NCI-H2029 (cell line): ENCODE results near the gene ZNF544.
A peak's percentile ranks its signal among the peaks of the same experiment; 100 is the strongest.

Experiments used
- DNase-seq: peaks from one replicate; lab custom pipeline; 2025; lab: John Stamatoyannopoulos, UW

Gene ZNF544

DNA sequence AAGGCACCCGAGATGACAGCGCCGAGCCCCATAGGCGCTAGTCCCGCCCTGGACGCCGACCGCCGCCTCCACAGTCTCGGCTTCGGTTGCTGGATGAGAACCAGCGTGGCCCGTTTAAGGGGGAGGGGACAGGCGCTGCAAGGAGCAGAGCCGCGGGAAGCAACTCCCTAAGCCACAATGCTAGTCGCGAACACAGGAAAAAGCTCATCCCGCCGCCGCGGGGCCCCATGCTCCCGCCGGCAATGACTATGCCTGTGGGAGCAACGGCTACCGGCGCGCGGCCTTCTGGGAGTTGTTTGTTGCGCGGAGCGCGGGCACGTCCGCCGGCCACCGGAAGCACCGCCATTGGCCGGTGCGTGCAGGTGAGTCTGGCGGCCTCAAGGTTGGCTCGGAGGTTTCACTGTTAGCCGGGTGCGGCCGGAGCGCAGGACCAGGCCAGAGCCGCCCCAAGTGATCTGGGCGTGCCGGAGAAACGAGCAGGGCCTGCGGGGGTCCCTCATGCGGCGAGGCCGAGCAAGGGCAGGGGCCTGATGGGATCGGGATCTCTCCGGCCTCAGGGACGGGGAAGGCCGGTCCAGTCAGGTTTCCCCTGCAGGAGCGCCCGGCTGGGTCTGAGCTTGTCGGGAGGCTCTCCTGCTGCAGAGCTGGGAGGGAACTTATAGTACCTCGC lies at the start of gene ZNF544:
TSS of gene ZNF544 (plus strand) at position 330 of the 670 bp plus-strand sequence. CDS start 15,110 bp downstream, outside the sequence.
- DNase-seq, result peak; percentile 65

DNA sequence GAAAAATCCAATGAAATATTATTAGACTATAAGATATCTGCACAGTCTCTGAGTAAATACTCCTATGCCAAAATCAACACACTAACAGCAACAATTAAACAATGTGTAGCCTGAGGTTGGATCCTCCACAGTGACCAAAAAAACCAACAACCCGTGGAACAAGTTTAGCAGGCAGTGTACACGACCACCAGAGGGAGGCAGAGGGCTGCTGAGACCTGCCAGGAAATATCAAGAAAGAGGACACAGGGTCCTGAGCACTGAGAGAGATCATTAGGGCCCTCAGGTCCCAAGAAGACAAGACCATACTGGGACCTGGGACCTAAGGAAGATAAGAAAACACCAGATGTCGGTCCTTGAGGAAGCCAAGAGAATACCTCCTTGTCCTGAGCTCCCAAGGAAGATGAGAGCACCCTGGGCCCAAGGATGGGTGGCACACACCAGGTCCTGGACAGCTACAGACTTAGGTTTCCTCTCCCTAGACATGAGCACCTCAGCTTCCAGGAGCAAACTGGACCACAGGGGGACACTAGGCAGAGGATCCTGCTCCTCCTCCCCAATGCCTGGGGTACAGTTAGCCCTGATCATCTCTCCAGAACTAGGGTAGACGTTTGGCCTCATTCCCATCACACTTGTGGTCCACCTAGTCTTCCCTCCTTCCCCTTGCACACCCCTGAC lies 46.7 kb upstream of the ZNF544 start:
- peak; percentile 25 for DNase-seq

DNA sequence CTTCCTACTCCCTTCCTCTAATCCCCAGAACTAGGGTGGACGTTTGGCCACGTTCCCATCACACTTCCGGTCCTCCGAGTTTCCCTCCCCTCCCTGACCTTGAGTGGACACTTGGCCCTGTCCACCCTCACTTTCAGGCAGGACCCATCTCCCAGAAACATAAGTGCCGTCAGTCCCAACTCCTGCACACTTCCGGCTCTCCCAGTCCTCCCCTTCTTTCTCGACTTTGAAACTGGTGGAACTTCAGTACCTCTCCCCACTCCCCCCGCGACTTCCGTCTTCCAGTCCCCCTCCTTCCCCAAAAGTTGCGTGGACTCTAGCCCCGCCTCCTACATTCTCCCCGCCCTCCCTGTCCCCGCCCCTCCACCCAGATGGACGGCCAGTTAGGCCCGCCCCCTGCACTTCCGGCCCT lies 46.1 kb upstream of the ZNF544 start:
- no peak for DNase-seq

DNA sequence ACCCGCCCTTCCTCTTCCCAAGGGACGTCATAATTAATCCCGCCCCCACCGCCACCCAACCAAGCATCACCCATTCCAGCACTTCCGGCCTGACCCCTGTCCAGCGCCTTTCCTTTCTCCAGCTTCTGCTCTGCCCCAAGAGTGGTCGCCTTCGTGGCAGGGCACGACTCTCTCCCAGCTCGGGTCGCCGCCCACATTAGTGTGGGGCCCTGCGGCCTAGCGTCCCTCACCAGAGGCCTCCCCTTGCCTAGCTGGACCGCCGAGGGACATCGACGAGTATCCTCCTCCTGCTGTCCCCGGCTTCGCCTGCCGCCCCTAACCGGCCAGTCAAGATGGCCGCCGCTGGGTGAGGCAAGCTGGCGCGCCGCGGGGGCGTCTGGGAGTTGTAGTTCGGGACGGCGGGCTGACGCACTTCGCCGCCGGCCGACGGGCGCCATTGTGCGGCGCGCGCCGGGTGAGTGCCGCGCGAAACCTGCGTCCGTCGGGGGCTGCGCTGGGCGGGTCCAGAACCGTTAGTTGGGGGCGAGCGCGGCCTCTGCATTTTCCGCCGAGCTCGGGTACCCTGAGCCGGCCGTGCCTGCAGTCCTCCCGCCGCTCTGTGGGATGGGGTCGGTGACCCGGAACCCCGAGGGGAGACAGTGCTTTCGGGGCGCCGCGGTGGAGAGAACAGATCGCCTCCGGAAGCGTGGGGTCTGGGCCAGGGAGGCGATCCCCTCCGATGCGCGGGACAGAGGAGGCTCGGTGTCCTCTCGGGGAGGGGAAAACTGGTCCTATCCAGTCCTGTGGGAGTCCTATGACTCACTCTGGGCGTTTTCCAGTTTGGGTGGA lies 45.5 kb upstream of the ZNF544 start, which contains the start of gene ZNF274:
TSS of gene ZNF274 (plus strand) at position 73 of the 828 bp plus-strand sequence. CDS start 905 bp downstream, outside the sequence.
- peak; percentile 88 for DNase-seq

DNA sequence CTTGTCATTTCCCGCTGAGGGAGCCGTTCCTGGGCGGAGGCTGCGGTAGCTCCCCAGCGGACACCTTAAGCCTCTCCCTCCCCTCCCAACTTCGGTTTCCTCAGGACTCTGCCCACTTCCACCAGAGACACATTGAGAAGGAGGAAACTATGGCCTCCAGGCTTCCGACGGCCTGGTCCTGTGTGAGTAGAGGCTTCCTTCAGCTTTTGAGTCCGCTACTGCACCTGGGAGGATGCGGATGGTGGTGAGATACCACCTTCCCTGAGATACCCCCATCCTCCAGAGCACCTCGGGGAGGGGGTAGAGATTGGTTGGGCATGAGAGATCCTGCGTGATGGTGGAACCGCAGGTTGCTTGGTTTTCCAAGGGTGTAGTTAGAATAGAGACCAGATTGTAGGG lies 44.9 kb upstream of the ZNF544 start:
- no peak for DNase-seq

DNA sequence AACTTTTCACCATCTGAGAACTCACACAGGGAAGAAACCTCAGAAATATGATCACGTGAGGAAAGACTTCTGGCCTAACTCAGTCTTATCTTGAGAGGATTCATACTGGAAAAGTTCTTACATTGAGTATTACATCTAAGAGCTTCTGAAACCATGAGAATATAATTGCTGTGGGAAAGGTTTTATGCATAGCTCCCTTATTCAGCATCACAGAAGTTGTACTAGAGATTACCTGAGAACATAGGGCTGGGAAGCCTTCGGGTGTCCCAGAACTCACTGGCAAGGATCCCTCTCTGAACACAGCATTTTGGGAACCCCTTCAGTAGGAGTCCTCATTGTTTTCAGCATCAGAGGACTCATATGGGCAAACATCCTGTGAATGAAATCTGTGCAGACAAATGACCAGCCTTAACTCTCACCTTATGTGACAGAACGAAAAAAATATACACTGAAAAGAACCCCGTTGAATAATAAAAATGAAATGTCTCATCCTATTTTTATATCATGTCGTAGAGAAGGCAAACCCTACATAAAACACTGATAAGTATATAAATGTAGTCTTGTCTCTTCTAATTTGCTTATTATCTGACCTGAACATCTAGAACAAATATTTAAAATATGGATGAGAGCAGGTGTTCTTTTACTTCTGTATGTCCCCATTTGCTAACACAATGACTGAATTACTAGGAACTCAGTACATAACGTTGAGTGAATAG lies 31.7 kb upstream of the ZNF544 start:
- no peak for DNase-seq

DNA sequence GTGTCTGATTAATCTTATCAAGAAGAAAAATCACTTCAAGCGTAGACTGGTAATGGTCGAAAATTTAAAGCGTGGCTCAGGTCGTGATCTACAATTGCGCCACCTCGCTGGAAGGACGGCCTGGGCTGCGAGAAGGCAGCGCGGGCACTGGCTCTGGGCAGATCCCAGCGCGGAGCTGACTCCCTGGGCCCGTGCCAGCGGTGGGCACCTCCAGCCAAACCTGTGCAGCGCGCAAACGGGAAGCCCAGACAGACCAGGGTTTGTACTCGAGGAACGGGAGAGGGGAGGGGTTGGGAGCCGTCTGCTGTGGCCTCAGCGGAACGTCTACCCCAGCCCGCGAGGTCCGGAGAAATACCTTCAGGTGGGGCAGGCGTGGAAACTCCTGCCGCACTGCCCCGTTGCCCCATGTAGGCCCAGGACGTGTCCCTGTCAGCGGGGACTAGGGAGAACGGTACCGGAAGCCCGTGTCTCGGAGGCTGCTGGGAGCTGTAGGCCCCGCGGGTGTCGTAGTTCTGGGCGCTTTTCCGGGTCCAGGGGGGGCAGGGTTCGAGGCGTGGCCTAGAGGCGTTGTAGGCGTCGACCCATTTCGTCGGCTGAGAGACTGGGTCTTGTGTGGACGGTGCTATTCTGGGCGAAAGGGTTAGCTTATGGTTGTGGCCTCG lies 24.8 kb upstream of the ZNF544 start:
- no peak for DNase-seq

DNA sequence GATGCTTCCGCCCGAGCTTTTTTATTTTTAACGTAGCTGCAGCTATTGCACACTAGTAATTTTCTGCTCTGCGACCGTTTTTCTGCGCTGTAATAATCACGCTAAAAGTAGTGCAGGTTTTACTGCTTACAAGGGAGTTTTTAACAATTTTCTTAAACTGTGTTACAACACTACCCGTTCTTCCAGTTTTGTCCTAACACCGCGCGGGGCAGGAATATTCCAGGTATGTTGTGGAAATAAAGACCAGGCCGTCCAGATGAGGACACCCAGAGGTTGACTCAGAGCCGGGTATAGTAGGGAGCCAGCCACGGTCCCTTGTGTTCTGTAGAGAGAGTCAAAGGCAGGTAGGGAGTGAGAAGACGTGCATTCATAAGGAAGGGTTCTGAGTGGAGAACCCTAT lies 24.1 kb upstream of the ZNF544 start:
- no peak for DNase-seq

DNA sequence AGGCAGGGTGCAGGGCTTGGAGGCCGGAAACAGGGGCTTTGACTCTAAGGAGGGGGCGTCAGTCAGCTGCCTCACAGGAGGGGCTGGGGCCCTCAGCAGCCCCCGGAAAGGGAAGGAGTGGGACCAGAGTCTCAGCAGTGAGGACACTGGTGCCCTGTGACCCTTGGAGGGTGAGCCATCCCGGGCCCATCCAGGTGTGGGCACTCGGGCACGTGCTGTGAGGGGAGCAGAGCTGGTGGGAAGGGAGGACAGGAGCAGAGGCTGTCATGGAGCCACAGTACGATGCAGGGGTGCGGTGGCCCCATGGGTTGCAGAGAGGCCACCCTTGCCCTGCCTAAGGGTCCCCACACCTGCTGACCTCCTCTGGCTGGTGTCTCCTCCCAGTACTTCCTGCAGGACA lies 19.1 kb upstream of the ZNF544 start:
- DNase-seq, result no peak

DNA sequence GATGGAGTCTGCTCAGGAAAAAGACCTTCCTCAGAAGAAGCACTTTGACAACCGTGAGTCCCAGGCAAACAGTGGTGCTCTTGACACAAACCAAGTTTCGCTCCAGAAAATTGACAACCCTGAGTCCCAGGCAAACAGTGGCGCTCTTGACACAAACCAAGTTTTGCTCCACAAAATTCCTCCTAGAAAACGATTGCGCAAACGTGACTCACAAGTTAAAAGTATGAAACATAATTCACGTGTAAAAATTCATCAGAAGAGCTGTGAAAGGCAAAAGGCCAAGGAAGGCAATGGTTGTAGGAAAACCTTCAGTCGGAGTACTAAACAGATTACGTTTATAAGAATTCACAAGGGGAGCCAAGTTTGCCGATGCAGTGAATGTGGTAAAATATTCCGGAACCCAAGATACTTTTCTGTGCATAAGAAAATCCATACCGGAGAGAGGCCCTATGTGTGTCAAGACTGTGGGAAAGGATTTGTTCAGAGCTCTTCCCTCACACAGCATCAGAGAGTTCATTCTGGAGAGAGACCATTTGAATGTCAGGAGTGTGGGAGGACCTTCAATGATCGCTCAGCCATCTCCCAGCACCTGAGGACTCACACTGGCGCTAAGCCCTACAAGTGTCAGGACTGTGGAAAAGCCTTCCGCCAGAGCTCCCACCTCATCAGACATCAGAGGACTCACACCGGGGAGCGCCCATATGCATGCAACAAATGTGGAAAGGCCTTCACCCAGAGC lies 16.2 kb upstream of the ZNF544 start:
- DNase-seq, result no peak

DNA sequence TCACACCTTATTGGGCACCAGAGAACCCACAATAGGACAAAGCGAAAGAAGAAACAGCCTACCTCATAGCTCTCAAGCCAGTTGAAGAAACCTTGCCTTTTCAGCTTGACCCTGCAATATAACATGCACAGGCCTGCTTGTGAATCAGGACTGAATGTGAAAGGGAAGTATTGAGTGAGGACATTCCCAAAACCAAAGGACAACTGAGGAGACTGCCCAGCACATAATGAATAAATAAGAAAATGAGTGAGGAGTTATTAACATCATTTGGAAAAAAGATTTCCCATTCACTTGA lies 15.7 kb upstream of the ZNF544 start:
- DNase-seq, result no peak

DNA sequence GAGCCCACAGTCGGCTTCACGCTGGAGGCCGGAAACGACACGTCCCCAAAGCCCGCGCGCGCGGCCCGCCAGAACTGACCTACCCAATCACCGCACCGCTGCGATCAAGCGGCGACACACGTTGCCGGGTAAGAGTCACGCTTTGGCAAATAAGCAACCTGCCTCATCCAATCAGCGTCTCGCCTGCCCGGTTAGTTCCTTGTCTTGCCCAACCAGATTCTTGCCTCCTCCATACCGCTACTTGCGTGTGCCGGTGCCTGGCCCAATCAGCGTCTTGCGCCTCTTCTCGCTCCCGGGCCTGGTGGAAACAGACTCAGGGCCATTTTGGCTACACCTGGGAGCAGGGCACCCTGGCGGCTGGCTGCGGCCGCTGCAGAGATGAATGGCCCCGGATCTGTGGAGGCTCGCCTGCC lies 11.6 kb upstream of the ZNF544 start:
- DNase-seq, result no peak

DNA sequence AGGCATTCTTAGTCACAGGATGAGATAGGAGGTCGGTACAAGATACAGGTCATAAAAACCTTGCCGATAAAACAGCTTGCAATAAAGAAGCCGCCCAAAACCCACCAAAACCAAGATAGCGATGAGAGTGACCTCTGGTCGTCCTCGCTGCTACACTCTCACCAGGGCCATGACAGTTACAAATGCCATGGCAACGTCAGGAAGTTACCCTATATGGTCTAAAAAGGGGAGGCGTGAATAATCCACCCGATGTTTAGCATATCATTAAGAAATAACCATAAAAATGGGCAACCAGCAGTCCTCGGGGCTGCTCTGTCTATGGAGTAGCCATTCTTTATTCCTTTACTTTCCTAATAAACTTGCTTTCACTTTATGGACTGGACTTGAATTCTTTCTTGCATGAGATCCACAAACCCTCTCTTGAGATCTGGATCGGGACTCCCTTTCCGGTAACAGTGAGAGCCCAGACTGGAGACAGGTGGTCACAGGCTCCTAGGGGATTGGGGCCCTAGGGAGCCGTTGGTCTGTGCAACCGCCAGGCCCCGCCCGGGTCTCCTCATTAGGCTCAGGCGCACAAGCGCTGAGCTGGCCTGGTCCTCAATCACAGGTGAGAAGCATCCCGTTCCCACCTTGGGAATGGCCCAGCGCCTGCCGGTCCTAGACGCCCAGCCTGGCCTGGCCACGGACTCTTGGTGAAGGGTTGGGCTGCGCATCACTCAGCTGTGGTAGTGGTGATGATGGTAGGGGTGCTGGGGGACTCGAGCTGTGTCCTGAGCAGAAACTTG lies 10.9 kb upstream of the ZNF544 start:
- DNase-seq, result no peak

DNA sequence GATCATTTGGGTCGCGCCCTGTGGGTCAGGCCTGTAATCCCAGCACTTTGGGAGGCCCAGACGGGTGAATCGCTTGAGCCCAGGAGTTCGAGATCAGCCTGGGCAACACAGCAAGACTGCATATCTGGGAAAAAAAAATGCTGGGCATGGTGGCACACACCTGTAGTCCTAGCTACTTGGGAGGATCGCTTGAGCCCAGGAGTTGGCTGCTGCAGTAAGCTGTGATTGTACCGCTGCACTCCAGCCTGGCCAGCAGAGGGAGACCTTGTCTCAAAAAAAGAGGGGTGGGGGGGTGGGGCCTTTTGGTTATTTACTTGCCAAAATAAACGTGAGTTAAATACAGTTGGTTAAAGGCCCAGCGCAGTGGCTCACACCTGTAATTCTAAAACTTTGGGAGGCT lies 9.8 kb upstream of the ZNF544 start:
- peak; percentile 7 for DNase-seq

DNA sequence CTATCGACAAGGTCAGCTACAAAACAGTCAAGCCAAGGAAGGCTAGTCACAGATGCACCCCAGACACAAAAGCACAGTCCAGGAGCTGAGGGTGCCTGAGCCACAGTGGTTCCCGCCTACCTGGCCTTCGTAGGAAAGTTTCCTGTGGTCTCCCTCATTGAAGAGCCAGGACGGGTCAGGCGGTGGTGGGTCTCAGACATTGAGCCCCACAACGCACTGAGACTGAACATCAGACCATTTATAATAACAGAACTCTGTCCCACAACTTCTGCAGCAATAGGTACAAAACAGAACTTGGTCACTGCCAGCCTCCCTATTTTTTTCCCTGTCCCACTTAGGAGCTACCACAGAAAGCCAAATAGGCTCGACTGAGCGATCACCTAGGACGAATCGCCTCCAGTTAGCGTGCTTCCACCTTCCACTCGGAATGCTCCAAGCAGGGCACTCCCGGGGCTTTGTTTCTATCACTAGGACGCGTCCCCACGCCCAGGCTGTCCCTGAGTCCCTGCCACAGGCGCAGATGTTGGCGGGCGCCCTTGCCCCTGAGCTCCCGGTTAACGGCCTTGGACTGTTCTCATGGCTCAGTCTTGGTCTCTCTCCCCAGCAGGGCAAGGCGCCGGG lies 640 bp upstream of the ZNF544 start:
- peak; percentile 26 for DNase-seq

DNA sequence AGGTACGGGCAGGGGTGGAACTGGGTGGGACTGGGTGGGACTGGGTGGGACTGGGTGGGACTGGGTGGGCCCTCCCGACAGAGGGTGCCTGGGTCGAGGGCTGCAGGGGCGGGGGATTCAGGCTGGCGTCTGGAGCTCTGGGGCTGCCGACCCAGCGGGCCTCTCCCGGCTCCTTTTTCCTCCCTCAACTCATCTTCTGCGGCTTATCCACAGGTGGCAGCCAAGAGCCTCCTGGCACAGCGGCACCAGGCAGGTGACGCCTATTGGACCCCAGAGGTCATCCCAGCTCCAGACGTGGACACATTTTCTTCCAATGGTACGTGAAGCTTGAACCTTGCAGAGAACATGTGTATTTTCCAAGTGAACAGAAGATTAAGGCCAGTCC lies 533 bp downstream of the ZNF544 start:
- peak; percentile 29 for DNase-seq

DNA sequence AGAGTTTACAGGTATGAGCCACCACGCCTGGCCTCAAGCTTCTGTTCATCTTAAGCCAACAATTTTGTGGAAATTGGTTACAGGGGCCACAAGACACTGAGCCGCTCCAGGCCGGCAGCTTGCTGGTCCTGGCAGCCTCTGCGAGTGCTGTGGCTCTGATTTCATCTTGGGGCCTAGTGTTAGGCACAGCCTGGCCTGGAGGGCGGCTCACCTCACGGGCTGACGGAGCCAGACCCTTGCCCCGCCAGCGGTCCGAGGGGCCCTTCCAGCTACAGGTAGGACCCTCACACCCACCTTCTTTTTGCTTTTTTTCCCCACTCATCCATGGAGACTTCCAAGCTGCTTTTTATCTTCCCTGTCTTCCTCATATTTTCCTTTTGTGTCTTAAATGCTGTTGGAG lies 8.6 kb downstream of the ZNF544 start:
- no peak for DNase-seq

DNA sequence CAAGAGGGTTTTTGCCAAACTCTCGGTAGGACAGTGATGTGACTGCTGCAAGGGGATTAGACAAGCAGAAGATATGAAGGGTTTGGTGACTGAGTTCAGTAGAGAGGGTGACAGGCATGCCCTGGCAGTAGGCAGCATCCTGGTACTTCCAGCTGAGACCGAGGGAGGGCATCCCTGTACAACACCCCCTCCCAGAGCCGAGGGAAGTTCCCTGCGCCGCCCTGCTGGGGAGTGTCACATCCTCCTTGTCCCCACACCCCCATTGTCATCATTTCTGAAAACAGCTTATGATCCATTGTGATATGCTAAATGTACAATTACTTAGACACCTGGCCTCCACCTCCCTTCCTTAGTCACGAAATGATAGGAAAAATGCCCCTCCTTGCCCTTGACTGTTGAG lies 14.6 kb downstream of the ZNF544 start:
- no peak for DNase-seq

DNA sequence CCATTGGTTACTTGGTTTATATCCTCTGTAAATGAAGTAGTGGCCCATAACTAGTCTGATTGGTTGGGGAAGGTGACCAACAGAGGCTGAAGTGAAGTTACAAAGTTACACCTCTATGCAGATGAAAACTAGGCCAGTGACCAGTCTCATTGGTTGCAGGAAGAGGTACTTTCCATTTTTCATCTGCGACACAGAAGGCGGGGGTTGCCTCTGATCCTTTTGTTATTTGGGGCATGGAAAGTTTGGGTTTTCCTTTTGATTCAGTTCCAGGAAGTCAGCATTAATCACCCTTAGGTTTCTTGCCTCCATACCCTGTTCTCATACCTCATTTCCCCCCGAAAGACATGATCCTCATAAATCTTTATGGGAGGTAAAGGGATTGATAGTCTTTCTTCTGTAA lies 20.2 kb downstream of the ZNF544 start:
- no peak for DNase-seq
